Lung (tissue), 12 donors: ENCODE measurements around the gene FEZ2. TPM values are rescaled to one million over a fixed set of nuclear protein-coding genes. Genes with fewer than 3 reads are reported as not detected.

Source experiments
- ATAC-seq: fragments of 200-7000 bp; cut with Tn5 transposase; one replicate; pipeline ENCODE4 v1.9.1; 2020; ENCODE audit warnings: moderate number of reproducible peaks; ENCODE audit not compliant: insufficient read depth, low FRiP score
- DNase-seq, 3 donors: peaks; one replicate each; pipeline ENCODE4 v3.0.0-alpha.2; 2013 to 2017
- H3K27ac ChIP-seq, 2 donors: one replicate each; pipeline ENCODE4 v1.5.1; 2013; ENCODE audit warnings: mild to moderate bottlenecking in 2 of 2, moderate library complexity in 2 of 2, control low read depth in 1 of 2, inconsistent platforms in 1 of 2, low read depth in 1 of 2, low read length in 1 of 2
- H3K27me3 ChIP-seq, 3 donors: one replicate each; pipeline ENCODE4 v1.5.1; 2013; ENCODE audit warnings: low read length in 2 of 3; ENCODE audit not compliant: control insufficient read depth in 3 of 3, insufficient read depth in 3 of 3
- H3K36me3 ChIP-seq, 4 donors: one replicate each; pipeline ENCODE4 v1.5.1; 2013; ENCODE audit warnings: low read length in 4 of 4, mild to moderate bottlenecking in 1 of 4, moderate library complexity in 1 of 4; ENCODE audit not compliant: control insufficient read depth in 4 of 4, insufficient read depth in 4 of 4
- H3K4me1 ChIP-seq, 5 donors: one replicate each; pipeline ENCODE4 v1.5.1; 2013; ENCODE audit warnings: low read length in 5 of 5, mild to moderate bottlenecking in 2 of 5, moderate library complexity in 1 of 5; ENCODE audit not compliant: control insufficient read depth in 5 of 5, insufficient read depth in 5 of 5
- H3K4me3 ChIP-seq: one replicate; pipeline ENCODE4 v1.5.1; 2013; ENCODE audit warnings: mild to moderate bottlenecking, control low read depth, moderate library complexity
- H3K9ac ChIP-seq, 2 donors: one replicate each; pipeline ENCODE4 v1.5.1; 2013; ENCODE audit warnings: low read length in 2 of 2, control low read depth in 1 of 2; ENCODE audit not compliant: insufficient read depth in 1 of 2
- H3K9me3 ChIP-seq, 4 donors: one replicate each; pipeline ENCODE4 v1.5.1; 2013; ENCODE audit warnings: low read length in 3 of 4, mild to moderate bottlenecking in 1 of 4, moderate library complexity in 1 of 4; ENCODE audit not compliant: control insufficient read depth in 4 of 4, insufficient read depth in 3 of 4
- CTCF ChIP-seq: IDR thresholded peaks from 2 replicates; pipeline ENCODE4 v1.5.1; 2012; ENCODE audit warnings: mild to moderate bottlenecking; ENCODE audit errors: control extremely low read depth, extremely low read depth
- WGBS, 2 donors: extraction: QIAGEN DNeasy Blood & Tissue Kit; methylation state at CpG; one replicate each; pipeline ENCODE4 v1.1.7; 2013; 5-methylcytosine and 5-hydroxymethylcytosine counted together
- polyA plus RNA-seq, 2 donors: library from polyadenylated mRNA; stranded (reverse); fragments of 200-250 nt; gene quantifications; one replicate each; pipeline ENCODE4 v1.2.1, GENCODE V29; 2013
- total RNA-seq, 2 donors: library from RNA; depleted of rRNA in 1 of 2; stranded (reverse); fragments of >200 nt in 1 of 2; gene quantifications; one replicate each; pipeline ENCODE4 v1.2.1, GENCODE V29; 2014 to 2021
- donor health status: control.
- donor health status: control.
- donor health status: Bipolar disorder and iron deficiency.
- donor health status: healthy.
- donor health status: DM: yes; HTN: yes; CAD: no.

FEZ2 gene
- total and polyA plus RNA-seq, 4 donors = 17.6 to 62.9 (median 31.5) TPM

GRCh38 chr2:36523153-36523552, 74.8 kb downstream of the FEZ2 start:
- no peak for TF ChIP-seq CTCF
- ATAC-seq (no peak), DNase-seq (no peak)
- H3K9ac ChIP-seq = no peak overlapping the region
- peaks cover 13 to 25% (median 17%) of the 10 kb centered on the region in 4 donors for H3K36me3 ChIP-seq
- H3K27me3 ChIP-seq = no peaks in the 10 kb centered on the region
- 74 to 89% methylated on average over 4 of the region's 4 CpGs for WGBS, 2 donors
- H3K27ac ChIP-seq = no peak overlapping the region
- no peaks in the 10 kb centered on the region for H3K9me3 ChIP-seq
- peaks cover 0 to 2% (median 0%) of the 10 kb centered on the region in 5 donors for H3K4me1 ChIP-seq
- no peak overlapping the region for H3K4me3 ChIP-seq

GRCh38 chr2:36520431-36520830, 77.5 kb downstream of the FEZ2 start:
- Histone ChIP-seq H3K27ac (no peak overlapping the region), H3K36me3 (peaks cover 19 to 38% (median 26%) of the 10 kb centered on the region in 4 donors), H3K9me3 (no peaks in the 10 kb centered on the region), H3K9ac (no peak overlapping the region), H3K27me3 (no peaks in the 10 kb centered on the region), H3K4me3 (no peak overlapping the region), H3K4me1 (peaks cover 0 to 2% (median 0%) of the 10 kb centered on the region in 5 donors)
- no peak for TF ChIP-seq CTCF
- DNase-seq = no peak
- 82 to 91% methylated on average over 4 of the region's 4 CpGs for WGBS, 2 donors
- no peak for ATAC-seq

GRCh38 chr2:36516136-36516870, 81.7 kb downstream of the FEZ2 start:
- H3K4me1 ChIP-seq = peaks cover 0 to 2% (median 0%) of the 10 kb centered on the region in 5 donors
- H3K27ac ChIP-seq = no peak overlapping the region
- no peak overlapping the region for H3K9ac ChIP-seq
- no peak for DNase-seq
- peaks cover 19 to 47% (median 37%) of the 10 kb centered on the region in 4 donors for H3K36me3 ChIP-seq
- H3K4me3 ChIP-seq = no peak overlapping the region
- ATAC-seq = no peak
- TF ChIP-seq CTCF = no peak
- no peaks in the 10 kb centered on the region for H3K9me3 ChIP-seq
- H3K27me3 ChIP-seq = no peaks in the 10 kb centered on the region
- 80 to 83% methylated on average over 8 of the region's 8 CpGs for WGBS, 2 donors

GRCh38 chr2:36515538-36515937, 82.4 kb downstream of the FEZ2 start:
- no peak for ATAC-seq
- 95 to 97% methylated on average over 7 of the region's 7 CpGs for WGBS, 2 donors
- no peaks in the 10 kb centered on the region for H3K9me3 ChIP-seq
- DNase-seq = no peak
- H3K27me3 ChIP-seq = no peaks in the 10 kb centered on the region
- no peak overlapping the region for H3K27ac ChIP-seq
- H3K36me3 ChIP-seq = peaks cover 15 to 45% (median 38%) of the 10 kb centered on the region in 4 donors
- H3K4me3 ChIP-seq = no peak overlapping the region
- no peak overlapping the region for H3K9ac ChIP-seq
- no peak for TF ChIP-seq CTCF
- H3K4me1 ChIP-seq = peaks cover 0 to 2% (median 0%) of the 10 kb centered on the region in 5 donors
